Endothelial cell (in vitro differentiated cells): ENCODE data around the gene SHOX. TPM values are rescaled to one million over a fixed set of nuclear protein-coding genes. Genes with fewer than 3 reads are reported as not detected.

Source experiments
- DNase-seq: peaks from one replicate; pipeline ENCODE4 v3.0.0; 2021; ENCODE audit warnings: low spot score
- H3K27ac Mint-ChIP-seq: one replicate; pipeline ENCODE4 v1.8.0; 2021; ENCODE audit warnings: mixed read lengths, inconsistent platforms; ENCODE audit not compliant: unreplicated experiment
- H3K27me3 Mint-ChIP-seq: one replicate; pipeline ENCODE4 v1.8.0; 2021; ENCODE audit warnings: mild to moderate bottlenecking, moderate library complexity, mixed read lengths, inconsistent platforms; ENCODE audit not compliant: unreplicated experiment
- H3K36me3 Mint-ChIP-seq: one replicate; pipeline ENCODE4 v1.8.0; 2021; ENCODE audit warnings: mild to moderate bottlenecking, low read depth, mixed read lengths, inconsistent platforms; ENCODE audit not compliant: unreplicated experiment
- H3K4me1 Mint-ChIP-seq: one replicate; pipeline ENCODE4 v1.8.0; 2021; ENCODE audit warnings: mild to moderate bottlenecking, mixed read lengths, inconsistent platforms; ENCODE audit not compliant: unreplicated experiment
- H3K4me3 Mint-ChIP-seq: one replicate; pipeline ENCODE4 v1.8.0; 2021; ENCODE audit warnings: mild to moderate bottlenecking, mixed read lengths, inconsistent platforms; ENCODE audit not compliant: unreplicated experiment
- H3K9me3 Mint-ChIP-seq: one replicate; pipeline ENCODE4 v1.8.0; 2021; ENCODE audit warnings: mixed read lengths, inconsistent platforms; ENCODE audit not compliant: unreplicated experiment
- total RNA-seq: library from RNA; stranded (reverse); fragmentation: NEBNext Ultra II Directional; extraction: Animal tissue kit (Norgen Biotek cat#: 25700); gene quantifications from one replicate; pipeline ENCODE4 v1.2.1, GENCODE V29; 2021; ENCODE audit not compliant: unreplicated experiment
- TF ChIP-seq, protein P1 (sequence below): fragments of 200-600 bp; sonication (generic); IDR thresholded peaks from one replicate; pipeline ENCODE4 v1.5.0; 2021; ENCODE audit warnings: antibody characterized with exemption; ENCODE audit not compliant: unreplicated experiment

Gene SHOX
- total RNA-seq, 1 donor from 2014 or later, result not detected

GRCh38 chrX:636981-637659 is 6.5 kb downstream of the SHOX start:
- peaks cover 17% of the 10 kb centered on the region for H3K36me3 Mint-ChIP-seq
- no peaks in the 10 kb centered on the region for H3K4me1 Mint-ChIP-seq
- peaks cover 29% of the 10 kb centered on the region for H3K9me3 Mint-ChIP-seq
- no peak for DNase-seq
- no peak overlapping the region for H3K27ac Mint-ChIP-seq
- H3K27me3 Mint-ChIP-seq, result peaks cover 13% of the 10 kb centered on the region
- H3K4me3 Mint-ChIP-seq, result no peak overlapping the region
- TF ChIP-seq, protein P1, sequence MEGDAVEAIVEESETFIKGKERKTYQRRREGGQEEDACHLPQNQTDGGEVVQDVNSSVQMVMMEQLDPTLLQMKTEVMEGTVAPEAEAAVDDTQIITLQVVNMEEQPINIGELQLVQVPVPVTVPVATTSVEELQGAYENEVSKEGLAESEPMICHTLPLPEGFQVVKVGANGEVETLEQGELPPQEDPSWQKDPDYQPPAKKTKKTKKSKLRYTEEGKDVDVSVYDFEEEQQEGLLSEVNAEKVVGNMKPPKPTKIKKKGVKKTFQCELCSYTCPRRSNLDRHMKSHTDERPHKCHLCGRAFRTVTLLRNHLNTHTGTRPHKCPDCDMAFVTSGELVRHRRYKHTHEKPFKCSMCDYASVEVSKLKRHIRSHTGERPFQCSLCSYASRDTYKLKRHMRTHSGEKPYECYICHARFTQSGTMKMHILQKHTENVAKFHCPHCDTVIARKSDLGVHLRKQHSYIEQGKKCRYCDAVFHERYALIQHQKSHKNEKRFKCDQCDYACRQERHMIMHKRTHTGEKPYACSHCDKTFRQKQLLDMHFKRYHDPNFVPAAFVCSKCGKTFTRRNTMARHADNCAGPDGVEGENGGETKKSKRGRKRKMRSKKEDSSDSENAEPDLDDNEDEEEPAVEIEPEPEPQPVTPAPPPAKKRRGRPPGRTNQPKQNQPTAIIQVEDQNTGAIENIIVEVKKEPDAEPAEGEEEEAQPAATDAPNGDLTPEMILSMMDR, result no peak

DNA sequence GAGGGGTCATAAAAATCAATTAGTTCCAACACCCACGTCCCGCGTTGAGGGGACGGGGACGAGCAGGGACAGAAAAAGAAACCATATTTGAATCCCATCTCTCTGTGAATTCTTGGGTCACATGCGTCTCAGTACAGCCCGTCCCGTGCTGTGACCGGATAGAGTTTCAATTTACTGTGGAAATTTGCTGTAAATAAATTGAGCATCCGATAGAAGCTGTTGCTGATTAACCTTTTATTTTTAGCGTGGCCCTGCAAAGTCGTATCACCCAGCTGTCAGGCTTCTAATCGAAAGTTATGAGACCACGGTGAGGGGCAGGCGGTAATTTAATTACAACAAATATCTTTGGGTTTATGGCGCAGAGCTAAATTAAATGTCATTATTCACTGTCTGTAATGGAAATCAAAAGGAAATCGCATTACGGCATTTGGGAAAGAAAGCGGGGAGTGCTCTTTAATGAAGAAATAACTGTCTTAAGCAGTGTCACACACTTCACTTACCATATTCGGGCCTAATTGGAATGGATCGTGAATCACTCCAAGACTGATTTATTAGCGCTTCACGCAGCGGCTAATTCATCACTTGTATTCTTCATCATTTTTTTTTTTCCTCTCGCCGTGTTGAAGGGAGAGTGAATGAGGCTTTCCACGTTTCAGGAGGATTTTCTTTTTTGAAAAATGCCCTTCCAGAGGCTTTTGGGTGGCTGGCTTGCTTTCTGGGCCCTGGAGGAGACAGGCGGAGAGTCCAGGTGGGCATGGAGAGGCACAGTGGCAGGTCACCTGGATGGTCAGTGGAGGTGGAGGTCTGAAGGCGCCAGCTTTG is 7.3 kb downstream of the SHOX start:
- TF ChIP-seq, protein P1, result no peak
- H3K36me3 Mint-ChIP-seq, result peaks cover 17% of the 10 kb centered on the region
- H3K9me3 Mint-ChIP-seq, result peaks cover 28% of the 10 kb centered on the region
- no peak for DNase-seq
- peaks cover 13% of the 10 kb centered on the region for H3K27me3 Mint-ChIP-seq
- H3K4me3 Mint-ChIP-seq, result peak overlapping the region; percentile 45
- peak overlapping the region; percentile 57 for H3K27ac Mint-ChIP-seq
- H3K4me1 Mint-ChIP-seq, result no peaks in the 10 kb centered on the region

- peaks cover 29% of the 10 kb centered on the region for H3K9me3 Mint-ChIP-seq
- TF ChIP-seq, protein P1, result no peak
These were observed 8.0 kb downstream of the SHOX start for GRCh38 chrX:638482-639131.

GRCh38 chrX:639151-639550 is 8.6 kb downstream of the SHOX start:
- Mint-ChIP-seq H3K27me3 (peaks cover 13% of the 10 kb centered on the region), H3K27ac (no peak overlapping the region), H3K36me3 (peaks cover 13% of the 10 kb centered on the region), H3K4me3 (no peak overlapping the region), H3K9me3 (peaks cover 26% of the 10 kb centered on the region), H3K4me1 (no peaks in the 10 kb centered on the region)
- no peak for DNase-seq
- TF ChIP-seq, protein P1, result no peak

More at GRCh38 chrX:638482-639131, 8.0 kb downstream of the SHOX start:
- Mint-ChIP-seq H3K4me1 (no peaks in the 10 kb centered on the region), H3K36me3 (peaks cover 14% of the 10 kb centered on the region), H3K27ac (no peak overlapping the region), H3K4me3 (no peak overlapping the region), H3K27me3 (peaks cover 13% of the 10 kb centered on the region)
- no peak for DNase-seq
